MM.1S (cell line): ENCODE results near the gene MALRD1.

Source experiments
- EZH2phosphoT487 ChIP-seq: fragments of 300-600 bp; sonication (generic); IDR thresholded peaks from 2 replicates; pipeline ENCODE4 v1.6.1; 2018; ENCODE audit warnings: antibody characterized with exemption, low read length
- TF ChIP-seq, protein P1 (sequence below): fragments of 300-600 bp; sonication (generic); IDR thresholded peaks from 2 replicates; pipeline ENCODE4 v1.5.1; 2016; ENCODE audit warnings: antibody characterized with exemption, low read length, mixed read lengths

DNA sequence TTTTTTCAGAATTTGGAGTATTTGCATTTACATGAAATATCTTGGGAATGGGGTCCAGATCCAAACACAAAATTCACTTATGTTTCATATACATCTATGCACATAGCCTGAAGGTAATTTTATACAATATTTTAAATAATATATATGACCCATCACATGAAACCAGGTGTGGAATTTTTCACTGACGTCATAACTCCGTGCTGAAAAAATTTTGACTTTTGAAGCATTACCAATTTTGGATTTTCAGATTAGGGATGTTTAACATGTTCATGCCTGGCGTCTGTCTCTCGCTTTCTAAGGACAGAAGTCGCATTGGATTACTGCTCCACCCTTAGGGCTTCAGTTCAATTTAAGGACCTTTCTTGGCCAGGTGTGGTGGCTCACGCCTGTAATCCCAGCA, 418.1 kb downstream of the MALRD1 start:
- TF ChIP-seq, protein P1, sequence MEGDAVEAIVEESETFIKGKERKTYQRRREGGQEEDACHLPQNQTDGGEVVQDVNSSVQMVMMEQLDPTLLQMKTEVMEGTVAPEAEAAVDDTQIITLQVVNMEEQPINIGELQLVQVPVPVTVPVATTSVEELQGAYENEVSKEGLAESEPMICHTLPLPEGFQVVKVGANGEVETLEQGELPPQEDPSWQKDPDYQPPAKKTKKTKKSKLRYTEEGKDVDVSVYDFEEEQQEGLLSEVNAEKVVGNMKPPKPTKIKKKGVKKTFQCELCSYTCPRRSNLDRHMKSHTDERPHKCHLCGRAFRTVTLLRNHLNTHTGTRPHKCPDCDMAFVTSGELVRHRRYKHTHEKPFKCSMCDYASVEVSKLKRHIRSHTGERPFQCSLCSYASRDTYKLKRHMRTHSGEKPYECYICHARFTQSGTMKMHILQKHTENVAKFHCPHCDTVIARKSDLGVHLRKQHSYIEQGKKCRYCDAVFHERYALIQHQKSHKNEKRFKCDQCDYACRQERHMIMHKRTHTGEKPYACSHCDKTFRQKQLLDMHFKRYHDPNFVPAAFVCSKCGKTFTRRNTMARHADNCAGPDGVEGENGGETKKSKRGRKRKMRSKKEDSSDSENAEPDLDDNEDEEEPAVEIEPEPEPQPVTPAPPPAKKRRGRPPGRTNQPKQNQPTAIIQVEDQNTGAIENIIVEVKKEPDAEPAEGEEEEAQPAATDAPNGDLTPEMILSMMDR = no peak
- no peak for TF ChIP-seq EZH2phosphoT487
